ENCODE data around the gene RGP1.

DNA sequence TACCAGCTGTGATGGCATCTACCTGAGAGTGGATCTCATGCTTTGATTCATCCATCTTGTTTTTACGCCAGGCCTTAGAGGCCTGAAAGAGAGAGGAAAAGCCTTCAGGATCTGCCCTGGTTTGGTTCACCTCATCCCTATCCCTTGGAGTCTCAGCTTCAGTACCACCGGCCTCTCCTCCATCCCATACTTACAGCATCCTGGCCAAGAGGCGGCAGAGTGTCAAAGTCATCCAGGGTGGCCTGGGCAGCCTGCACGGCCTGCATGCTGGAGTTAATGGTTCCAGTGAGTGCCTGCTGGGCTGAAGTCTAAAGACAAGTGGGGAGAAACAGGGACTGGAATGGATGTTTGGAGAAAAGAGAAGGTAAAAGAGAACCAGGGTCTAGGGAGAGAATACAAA lies 29.5 kb upstream of the RGP1 start:
- TF ChIP-seq CTCF (conservative IDR thresholded peaks at IDR 0.05; ENCODE audit: low read depth, low read length) (no peak), EZH2phosphoT487 (IDR thresholded peaks at IDR 0.05; ENCODE audit: borderline replicate concordance, low read length) (no peak), EZH2 (IDR thresholded peaks at IDR 0.05; ENCODE audit: low read length, unreplicated experiment) (no peak)

Measured in PC-3 (cell line).